Measurements from ENCODE around the gene RAP2B.

RAP2B gene

GRCh38 chr3:153195349-153195879 lies 33.4 kb downstream of the RAP2B start:
- no CpG with 5 or more reads among the region's 5 CpGs for WGBS (ENCODE audit: insufficient coverage, insufficient read length)
- DNase-seq (ENCODE audit: low read depth, low spot score): no peak

DNA sequence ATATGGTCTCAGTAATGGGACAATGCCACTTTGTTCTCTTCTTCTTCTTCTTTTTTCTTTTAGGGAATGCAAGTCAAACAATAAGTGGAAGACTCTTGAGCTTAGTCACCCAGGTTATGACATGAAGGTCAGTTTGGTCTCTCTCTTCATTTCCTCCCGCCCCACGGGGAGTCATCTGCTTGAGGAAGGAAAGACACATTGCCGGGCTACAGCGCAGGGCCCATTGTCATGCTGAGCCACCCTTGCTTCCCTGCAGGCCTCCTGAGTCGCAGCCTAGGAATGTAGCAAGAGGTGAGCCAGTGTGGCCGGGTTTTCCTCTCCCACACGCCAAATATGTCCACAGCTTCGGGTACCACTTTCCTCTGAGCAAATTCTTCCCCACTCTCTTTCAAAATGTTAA lies 47.6 kb downstream of the RAP2B start:
- Histone ChIP-seq H3K27ac (ENCODE audit: low read length) (no peak overlapping the region), H3K4me1 (ENCODE audit: control insufficient read depth, insufficient read depth, low read length) (0 out of 2 replicates have a peak, but pooled peaks cover 1% of the 10 kb centered on the region), H3K27me3 (ENCODE audit: control insufficient read depth, insufficient read depth, low read length) (no peaks in the 10 kb centered on the region), H3K36me3 (ENCODE audit: control insufficient read depth, insufficient read depth, low read length) (no peaks in the 10 kb centered on the region), H3K9me3 (ENCODE audit: control insufficient read depth, insufficient read depth, low read length) (no peaks in the 10 kb centered on the region), H3K4me3 (ENCODE audit: low read length) (no peak overlapping the region)
- DNase-seq (ENCODE audit: low read depth, low spot score): peak; percentile 60
- WGBS (ENCODE audit: insufficient coverage, insufficient read length): no CpG with 5 or more reads among the region's 8 CpGs

More at GRCh38 chr3:153195349-153195879, 33.4 kb downstream of the RAP2B start:
- H3K27me3 ChIP-seq (ENCODE audit: control insufficient read depth, insufficient read depth, low read length): no peaks in the 10 kb centered on the region
- no peaks in the 10 kb centered on the region for H3K9me3 ChIP-seq (ENCODE audit: control insufficient read depth, insufficient read depth, low read length)
- no peak overlapping the region for H3K4me3 ChIP-seq (ENCODE audit: low read length)
- H3K4me1 ChIP-seq (ENCODE audit: control insufficient read depth, insufficient read depth, low read length): no peaks in the 10 kb centered on the region
- H3K36me3 ChIP-seq (ENCODE audit: control insufficient read depth, insufficient read depth, low read length): no peaks in the 10 kb centered on the region
- no peak overlapping the region for H3K27ac ChIP-seq (ENCODE audit: low read length)

DNA sequence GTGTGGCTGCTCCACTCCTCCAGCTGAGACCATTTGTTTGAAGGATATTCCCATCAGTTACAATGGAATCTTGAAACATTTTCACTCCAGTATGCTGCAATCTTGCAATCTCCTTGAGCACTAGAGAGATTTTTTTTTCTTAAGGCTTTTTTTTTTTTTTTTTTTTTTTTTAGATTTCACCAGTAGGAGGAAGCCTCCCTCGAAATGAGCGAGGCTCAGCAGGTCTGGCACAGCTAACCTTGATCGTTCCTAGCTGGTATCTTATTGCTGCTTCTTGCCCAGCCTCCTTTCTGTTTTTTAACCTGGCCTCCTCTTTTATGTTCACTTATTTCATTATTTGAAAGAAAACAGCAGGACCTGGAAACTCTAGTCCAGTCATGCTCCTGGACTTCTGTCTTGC lies 48.1 kb downstream of the RAP2B start:
- no peak overlapping the region for H3K27ac ChIP-seq (ENCODE audit: low read length)
- no peak for DNase-seq (ENCODE audit: low read depth, low spot score)
- H3K4me1 ChIP-seq (ENCODE audit: control insufficient read depth, insufficient read depth, low read length): 0 out of 2 replicates have a peak, but pooled peaks cover 1% of the 10 kb centered on the region
- no peaks in the 10 kb centered on the region for H3K9me3 ChIP-seq (ENCODE audit: control insufficient read depth, insufficient read depth, low read length)
- no peak overlapping the region for H3K4me3 ChIP-seq (ENCODE audit: low read length)
- H3K36me3 ChIP-seq (ENCODE audit: control insufficient read depth, insufficient read depth, low read length): no peaks in the 10 kb centered on the region
- no peaks in the 10 kb centered on the region for H3K27me3 ChIP-seq (ENCODE audit: control insufficient read depth, insufficient read depth, low read length)
- WGBS (ENCODE audit: insufficient coverage, insufficient read length): no CpG with 5 or more reads among the region's 3 CpGs

- Histone ChIP-seq H3K36me3 (ENCODE audit: control insufficient read depth, insufficient read depth, low read length) (no peaks in the 10 kb centered on the region), H3K27ac (ENCODE audit: low read length) (no peak overlapping the region), H3K4me3 (ENCODE audit: low read length) (no peak overlapping the region), H3K27me3 (ENCODE audit: control insufficient read depth, insufficient read depth, low read length) (no peaks in the 10 kb centered on the region), H3K9me3 (ENCODE audit: control insufficient read depth, insufficient read depth, low read length) (no peaks in the 10 kb centered on the region), H3K4me1 (ENCODE audit: control insufficient read depth, insufficient read depth, low read length) (0 out of 2 replicates have a peak, but pooled peaks cover 1% of the 10 kb centered on the region)
- no CpG with 5 or more reads among the region's 1 CpG for WGBS (ENCODE audit: insufficient coverage, insufficient read length)
- no peak for DNase-seq (ENCODE audit: low read depth, low spot score)
These were observed 48.6 kb downstream of the RAP2B start for GRCh38 chr3:153210660-153211059.

GRCh38 chr3:153215497-153215896 lies 53.5 kb downstream of the RAP2B start:
- no peaks in the 10 kb centered on the region for H3K4me1 ChIP-seq (ENCODE audit: control insufficient read depth, insufficient read depth, low read length)
- H3K27ac ChIP-seq (ENCODE audit: low read length): no peak overlapping the region
- H3K36me3 ChIP-seq (ENCODE audit: control insufficient read depth, insufficient read depth, low read length): no peaks in the 10 kb centered on the region
- H3K27me3 ChIP-seq (ENCODE audit: control insufficient read depth, insufficient read depth, low read length): no peaks in the 10 kb centered on the region
- no peak for DNase-seq (ENCODE audit: low read depth, low spot score)
- no CpG with 5 or more reads among the region's 1 CpG for WGBS (ENCODE audit: insufficient coverage, insufficient read length)
- H3K4me3 ChIP-seq (ENCODE audit: low read length): no peak overlapping the region
- no peaks in the 10 kb centered on the region for H3K9me3 ChIP-seq (ENCODE audit: control insufficient read depth, insufficient read depth, low read length)

DNA sequence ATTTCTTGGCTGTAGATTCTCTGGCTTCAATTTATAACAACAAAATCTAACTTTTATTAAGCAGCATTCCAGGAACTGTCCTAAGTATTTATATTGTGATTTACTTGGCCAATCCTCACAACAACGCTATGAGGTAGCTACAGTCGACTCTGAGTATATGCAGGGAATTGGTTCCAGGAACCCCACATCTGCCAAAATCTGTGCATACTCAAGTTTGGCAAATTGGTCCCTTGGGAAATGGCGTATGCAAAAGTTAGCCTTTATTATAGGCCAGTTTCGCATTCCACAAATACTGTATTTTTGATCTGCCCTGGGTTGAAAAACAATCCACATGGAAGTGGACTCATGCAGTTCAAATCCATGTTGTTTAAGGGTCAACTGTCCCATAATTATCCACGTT lies 53.9 kb downstream of the RAP2B start:
- Histone ChIP-seq H3K9me3 (ENCODE audit: control insufficient read depth, insufficient read depth, low read length) (no peaks in the 10 kb centered on the region), H3K4me3 (ENCODE audit: low read length) (no peak overlapping the region), H3K4me1 (ENCODE audit: control insufficient read depth, insufficient read depth, low read length) (no peaks in the 10 kb centered on the region), H3K27me3 (ENCODE audit: control insufficient read depth, insufficient read depth, low read length) (no peaks in the 10 kb centered on the region), H3K36me3 (ENCODE audit: control insufficient read depth, insufficient read depth, low read length) (no peaks in the 10 kb centered on the region), H3K27ac (ENCODE audit: low read length) (no peak overlapping the region)
- DNase-seq (ENCODE audit: low read depth, low spot score): no peak
- WGBS (ENCODE audit: insufficient coverage, insufficient read length): no CpG with 5 or more reads among the region's 5 CpGs

DNA sequence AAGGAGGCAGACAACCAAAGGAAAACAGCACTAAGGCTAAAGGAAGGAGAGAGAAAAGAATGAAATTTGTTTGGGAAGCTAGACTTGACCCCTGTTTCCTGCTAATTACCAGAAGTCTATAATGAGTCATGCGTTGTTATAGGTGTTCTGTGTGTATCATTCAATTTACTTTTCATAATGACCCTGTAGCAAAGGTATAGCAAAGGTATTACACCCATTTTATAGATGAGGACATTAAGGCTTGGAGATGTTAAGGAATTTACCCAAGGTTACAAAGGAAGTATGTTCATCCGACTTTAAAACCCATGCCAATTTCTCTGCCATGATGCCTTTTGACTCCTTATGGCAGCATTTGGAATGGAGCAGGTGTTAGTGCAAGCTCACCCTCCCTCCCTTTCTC lies 54.9 kb downstream of the RAP2B start:
- Histone ChIP-seq H3K27ac (ENCODE audit: low read length) (no peak overlapping the region), H3K27me3 (ENCODE audit: control insufficient read depth, insufficient read depth, low read length) (no peaks in the 10 kb centered on the region), H3K4me1 (ENCODE audit: control insufficient read depth, insufficient read depth, low read length) (no peaks in the 10 kb centered on the region), H3K9me3 (ENCODE audit: control insufficient read depth, insufficient read depth, low read length) (no peaks in the 10 kb centered on the region), H3K36me3 (ENCODE audit: control insufficient read depth, insufficient read depth, low read length) (no peaks in the 10 kb centered on the region), H3K4me3 (ENCODE audit: low read length) (no peak overlapping the region)
- WGBS (ENCODE audit: insufficient coverage, insufficient read length): no CpG with 5 or more reads among the region's 2 CpGs
- no peak for DNase-seq (ENCODE audit: low read depth, low spot score)

GRCh38 chr3:153219146-153219545 lies 57.1 kb downstream of the RAP2B start:
- Histone ChIP-seq H3K4me3 (ENCODE audit: low read length) (no peak overlapping the region), H3K4me1 (ENCODE audit: control insufficient read depth, insufficient read depth, low read length) (no peaks in the 10 kb centered on the region), H3K27me3 (ENCODE audit: control insufficient read depth, insufficient read depth, low read length) (no peaks in the 10 kb centered on the region), H3K36me3 (ENCODE audit: control insufficient read depth, insufficient read depth, low read length) (no peaks in the 10 kb centered on the region), H3K9me3 (ENCODE audit: control insufficient read depth, insufficient read depth, low read length) (no peaks in the 10 kb centered on the region), H3K27ac (ENCODE audit: low read length) (no peak overlapping the region)
- WGBS (ENCODE audit: insufficient coverage, insufficient read length): no CpG with 5 or more reads among the region's 2 CpGs
- no peak for DNase-seq (ENCODE audit: low read depth, low spot score)
